NCI-H2227 (cell line): ENCODE measurements around the gene OR6C6.
A peak's percentile ranks its signal among the peaks of the same experiment; 100 is the strongest.

Experiments
- DNase-seq: peaks from one replicate; lab custom pipeline; 2025; ENCODE audit not compliant: unreplicated experiment; lab: John Stamatoyannopoulos, UW

The OR6C6 gene

DNA sequence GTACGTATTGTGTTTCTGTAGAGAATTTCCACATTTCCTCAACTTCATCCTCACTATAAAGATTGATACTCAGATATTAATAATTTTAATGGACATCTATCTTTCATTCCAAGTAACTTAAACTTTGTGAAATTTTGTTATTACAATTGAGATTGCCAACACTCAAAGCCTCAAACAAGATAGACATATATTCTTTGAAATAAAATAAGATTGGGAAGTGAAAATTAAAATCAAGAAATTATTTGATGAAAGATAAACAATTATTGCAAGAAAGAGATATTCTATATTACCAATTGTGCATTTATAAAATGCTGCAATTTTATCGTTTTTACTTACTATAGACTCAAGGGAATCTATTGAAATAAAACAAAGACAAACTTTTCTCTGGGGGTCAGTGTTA lies at the start of gene OR6C6:
Gene OR6C6 (minus strand): TSS at position 101 of the 400 bp plus-strand sequence. CDS start 1,337 bp downstream, outside the sequence.
- DNase-seq: no peak

DNA sequence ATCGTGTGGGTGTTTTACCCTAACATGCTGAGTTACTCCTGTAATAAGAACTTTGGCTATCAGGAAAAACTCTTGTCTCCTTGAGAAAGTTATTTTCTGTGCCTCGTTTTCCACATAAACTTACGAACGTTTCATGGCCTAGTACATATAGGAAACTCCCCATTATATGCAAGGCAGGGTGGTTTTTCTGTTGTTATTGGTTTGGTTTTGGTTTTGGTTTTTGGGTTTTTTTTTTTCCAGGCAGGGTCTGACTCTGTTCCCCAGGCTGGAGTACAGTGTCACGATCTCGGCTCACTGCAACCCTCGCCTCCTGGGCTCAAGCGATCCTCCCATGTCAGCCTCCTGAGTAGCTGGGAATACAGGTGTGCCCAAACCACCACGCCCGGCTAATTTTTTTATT lies 39.6 kb upstream of the OR6C6 start:
- DNase-seq: no peak

DNA sequence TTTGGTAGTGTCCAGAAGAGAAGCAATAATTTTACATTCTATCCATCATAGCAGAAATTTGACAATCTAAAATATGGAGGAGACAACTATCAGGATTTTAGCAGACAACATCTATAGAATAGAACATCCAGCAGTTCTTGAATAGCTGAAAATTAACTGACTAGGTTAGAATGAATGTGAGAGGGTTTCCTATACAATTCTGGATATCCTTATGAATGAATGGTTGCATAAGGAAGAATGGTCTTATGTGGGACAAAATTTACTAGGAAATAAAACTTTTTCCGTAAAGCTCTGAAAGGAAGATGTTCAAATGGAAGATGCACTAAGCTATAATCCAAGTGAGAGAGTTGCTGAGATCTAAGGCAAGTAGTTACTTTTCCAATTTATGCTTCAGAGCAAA lies 34.1 kb upstream of the OR6C6 start, which contains the start of gene OR6C3:
Gene OR6C3 (plus strand): TSS at position 301 of the 400 bp plus-strand sequence. CDS start 955 bp downstream, outside the sequence.
- DNase-seq: no peak

DNA sequence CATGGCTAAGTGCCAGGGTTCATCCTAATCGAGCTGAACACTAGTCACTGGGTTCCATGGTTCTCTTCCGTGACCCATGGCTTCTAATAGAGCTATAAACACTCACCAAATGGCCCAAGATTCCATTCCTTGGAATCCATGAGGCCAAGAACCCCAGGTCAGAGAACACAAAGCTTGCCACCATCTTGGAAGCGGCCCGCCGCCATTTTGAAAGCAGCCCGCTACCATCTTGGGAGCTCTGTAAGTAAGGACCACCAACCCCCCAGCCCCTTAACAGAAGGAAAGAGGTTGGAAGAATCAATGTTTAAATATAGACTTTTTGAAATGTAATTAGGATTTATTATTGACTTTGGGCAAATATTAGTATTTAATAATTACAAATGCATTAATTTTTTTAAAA lies 29.4 kb upstream of the OR6C6 start:
- peak; percentile 1 for DNase-seq

DNA sequence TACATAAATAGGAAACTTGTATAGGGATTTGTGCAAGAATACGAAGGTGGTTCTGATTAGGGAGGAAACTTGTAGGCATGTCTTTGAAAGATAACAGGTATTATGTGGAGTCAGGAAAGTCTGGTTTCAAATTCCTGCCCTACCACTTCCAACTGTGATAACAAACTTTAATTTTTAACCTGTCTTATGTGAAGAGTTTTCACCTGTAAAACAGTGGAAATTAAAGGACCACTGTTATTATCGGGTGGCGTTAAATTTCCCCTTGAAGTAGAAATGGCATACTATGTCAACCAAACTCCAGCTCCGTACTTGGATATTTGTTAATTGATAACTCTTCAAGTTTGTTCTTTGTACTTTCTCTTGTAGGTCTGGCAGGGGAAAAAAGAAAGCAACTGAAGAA lies 23.8 kb upstream of the OR6C6 start:
- no peak for DNase-seq

DNA sequence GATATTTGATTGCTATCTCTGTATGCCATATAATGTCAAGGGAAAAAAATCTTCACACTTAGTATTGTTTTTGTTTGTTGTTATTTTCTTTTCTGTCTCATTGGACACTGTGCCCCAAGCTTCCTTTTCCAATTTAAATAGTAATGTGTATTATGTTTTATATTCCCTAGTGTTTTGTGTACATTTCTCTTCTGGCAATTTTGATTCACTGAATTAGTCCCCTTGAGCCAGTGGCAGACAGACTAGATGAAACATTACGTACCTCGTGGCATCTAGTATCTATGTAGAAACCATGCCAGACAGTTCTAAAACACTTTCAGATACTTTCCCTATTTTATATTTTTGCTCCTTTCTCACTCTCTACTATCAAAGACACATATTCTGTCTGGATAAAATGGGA lies 17.7 kb upstream of the OR6C6 start, which contains the start of gene OR6C1:
Gene OR6C1 (plus strand): TSS at position 301 of the 400 bp plus-strand sequence. CDS start 6,257 bp downstream, outside the sequence.
- no peak for DNase-seq

DNA sequence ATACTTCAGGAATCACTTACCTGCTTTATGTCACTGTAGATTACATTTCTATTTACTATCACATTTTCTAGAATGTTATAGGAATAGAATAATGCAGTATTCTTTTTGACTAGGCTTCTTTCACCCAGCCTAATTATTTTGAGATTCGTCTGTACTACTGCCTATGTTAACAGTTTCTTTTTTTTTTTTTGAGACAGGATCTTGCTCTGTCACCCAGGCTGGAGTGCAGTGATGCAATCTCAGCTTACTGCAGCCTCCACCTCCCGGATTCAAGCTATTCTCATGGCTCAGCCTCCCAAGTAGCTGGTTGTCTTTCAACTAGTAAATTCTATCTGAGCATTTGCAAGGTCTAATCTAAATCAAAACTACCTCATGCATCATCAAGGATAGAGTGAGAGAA lies 6.4 kb downstream of the OR6C6 start:
- DNase-seq: no peak

DNA sequence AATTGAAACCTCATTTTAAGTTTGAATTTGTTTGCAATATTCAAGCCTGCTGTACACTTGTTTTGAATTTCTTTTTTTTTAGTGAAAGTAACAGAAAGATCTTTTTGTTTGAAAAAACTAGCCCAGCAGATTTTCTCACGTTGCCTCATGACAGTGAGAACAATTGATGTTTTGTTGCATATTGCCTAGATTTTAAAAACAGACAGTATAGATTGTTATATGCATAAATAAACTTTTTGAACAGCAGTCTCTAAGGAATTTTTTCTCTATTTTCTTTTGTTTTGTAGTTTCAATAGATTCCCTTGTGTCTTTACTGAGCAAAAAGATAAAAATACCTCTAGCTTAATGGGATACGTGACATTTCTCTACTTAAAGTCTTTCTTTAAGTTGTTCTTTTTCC lies 15.4 kb downstream of the OR6C6 start:
- DNase-seq: no peak

DNA sequence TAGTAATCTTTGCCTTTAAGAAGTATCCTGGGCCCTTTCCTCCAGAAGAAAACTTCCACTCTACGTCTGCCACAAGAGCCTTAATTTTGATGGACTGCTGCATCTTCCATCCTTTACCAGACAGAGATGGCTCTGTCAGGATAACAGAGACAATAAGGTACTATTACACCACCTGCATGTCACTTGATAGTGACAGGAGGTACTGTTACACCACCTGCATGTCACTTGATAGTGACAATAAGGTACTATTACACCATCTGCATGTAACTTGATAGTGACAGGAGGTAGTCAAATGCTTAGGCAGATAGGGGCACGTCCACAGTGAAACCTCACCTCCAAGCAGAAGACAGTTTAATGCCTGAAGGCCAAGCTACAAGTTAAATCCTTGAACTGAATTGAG lies 38.1 kb downstream of the OR6C6 start:
- no peak for DNase-seq

DNA sequence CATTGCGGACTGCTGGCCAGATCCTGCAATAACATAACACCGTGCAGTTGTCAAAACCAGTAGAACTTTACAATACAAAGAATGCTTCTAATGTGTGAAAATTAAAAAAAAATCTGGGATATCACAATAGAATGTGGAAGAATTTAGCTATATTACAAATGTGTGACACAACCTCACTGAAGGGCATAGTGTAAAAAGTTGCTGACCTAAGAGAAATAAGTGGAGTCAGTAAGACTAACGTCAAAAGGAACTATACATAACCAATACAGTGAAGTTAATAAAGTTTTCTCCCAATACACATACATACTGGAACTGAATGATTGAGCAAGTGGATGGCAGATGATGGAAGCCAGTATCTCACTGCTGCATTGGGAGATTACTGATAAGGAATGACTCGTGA lies 39.5 kb downstream of the OR6C6 start:
- no peak for DNase-seq

DNA sequence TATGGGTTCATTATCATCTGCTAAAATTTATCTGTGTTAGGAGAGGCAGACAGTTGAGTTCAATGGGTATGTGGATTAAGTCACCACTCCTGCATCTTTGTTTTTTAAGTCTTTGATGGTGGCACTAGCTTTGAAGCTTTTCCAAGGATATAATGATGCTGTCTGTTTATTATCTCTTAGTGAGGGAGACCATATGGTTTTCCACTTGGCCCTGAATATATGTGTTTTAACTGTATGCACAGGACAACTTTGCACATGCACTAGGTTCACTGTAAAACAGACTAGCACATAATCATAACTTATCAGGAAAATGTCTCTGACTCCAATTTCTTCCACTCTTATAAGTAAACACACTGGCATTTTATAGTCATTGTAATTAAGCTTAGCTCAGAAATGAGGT lies 43.1 kb downstream of the OR6C6 start:
- no peak for DNase-seq

DNA sequence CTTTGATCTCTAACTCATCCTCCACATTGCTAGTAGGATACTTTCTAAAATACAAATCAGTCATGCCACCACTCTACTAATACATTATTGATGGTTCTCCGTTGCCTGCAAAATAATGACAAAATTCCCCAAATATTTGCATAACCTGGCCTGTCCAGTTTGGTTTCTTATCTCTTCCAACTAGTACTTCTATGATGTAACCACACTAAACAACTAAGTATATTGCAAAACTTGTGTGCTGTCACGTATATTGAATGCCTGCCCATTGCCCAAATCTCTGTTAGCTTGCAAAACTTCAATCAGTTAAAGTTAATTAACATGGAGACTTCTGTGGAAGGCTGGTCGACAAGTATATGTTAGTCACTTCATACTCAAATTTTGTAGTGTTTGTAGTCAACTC lies 45.4 kb downstream of the OR6C6 start:
- DNase-seq: no peak

DNA sequence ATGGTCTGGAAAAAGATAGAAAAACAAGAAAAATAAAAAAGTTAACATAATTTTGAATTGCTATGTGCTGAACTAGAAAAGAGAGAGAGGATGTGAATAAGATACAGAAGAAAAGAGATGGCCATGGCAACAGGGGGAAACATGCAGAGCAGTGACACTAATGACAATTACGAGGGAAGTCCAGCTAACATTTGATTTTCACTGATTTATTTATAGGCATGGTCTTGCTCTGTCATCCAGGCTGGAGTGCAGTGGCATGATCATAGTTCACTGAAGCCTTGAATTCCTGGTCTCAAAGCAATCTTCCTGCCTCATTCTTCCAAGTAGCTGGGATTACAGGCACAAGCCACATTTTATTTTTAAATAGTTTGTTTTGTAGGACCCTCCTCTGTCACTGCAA lies 50.2 kb downstream of the OR6C6 start:
- no peak for DNase-seq

DNA sequence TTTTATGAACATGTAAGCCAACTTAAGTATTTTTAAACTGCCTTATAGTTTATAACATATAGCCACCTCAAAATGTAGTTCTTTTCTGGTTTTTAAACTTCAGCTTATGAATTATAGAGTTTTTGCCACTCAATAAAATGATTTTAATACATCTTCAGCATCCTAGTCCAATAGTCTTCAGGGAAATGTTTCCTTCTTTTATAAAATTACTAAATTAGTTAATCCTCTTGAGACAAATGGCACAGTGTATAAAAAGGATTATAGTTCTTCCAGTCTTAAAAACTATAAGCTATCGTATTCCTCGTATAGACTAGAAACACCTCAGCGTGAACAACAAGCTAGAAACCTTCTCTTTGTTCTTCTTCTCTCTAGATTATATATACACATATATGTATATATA lies 52.1 kb downstream of the OR6C6 start, which contains the start of gene OR6C74:
Gene OR6C74 (plus strand): TSS at position 301 of the 400 bp plus-strand sequence. CDS start 2,679 bp downstream, outside the sequence.
- no peak for DNase-seq
